Karpas-422 (cell line): ENCODE results near the gene SNX24. TPM values are rescaled to one million over a fixed set of nuclear protein-coding genes. Genes with fewer than 3 reads are reported as not detected.

Experiments used
- DNase-seq: peaks from one replicate; pipeline ENCODE4 v3.0.0-alpha.2; 2015
- H2AFZ ChIP-seq: fragments of 200-600 bp; sonication (generic); 2 replicates; pipeline ENCODE4 v1.6.1; 2014; ENCODE audit warnings: antibody characterized with exemption, low read length, mixed read lengths
- H3K27ac ChIP-seq: fragments of 200-600 bp; sonication (generic); 2 replicates; pipeline ENCODE4 v1.5.1; 2014; ENCODE audit warnings: mild to moderate bottlenecking, low read length, moderate library complexity
- H3K27me3 ChIP-seq: fragments of 200-600 bp; sonication (generic); 2 replicates; pipeline ENCODE4 v1.6.1; 2014; ENCODE audit warnings: low read length, mixed read lengths
- H3K36me3 ChIP-seq: fragments of 200-600 bp; sonication (generic); 2 replicates; pipeline ENCODE4 v1.6.1; 2014; ENCODE audit warnings: low read length, mixed read lengths; ENCODE audit not compliant: insufficient read depth
- H3K4me1 ChIP-seq: fragments of 200-600 bp; sonication (generic); 2 replicates; pipeline ENCODE4 v1.6.1; 2014; ENCODE audit warnings: mild to moderate bottlenecking, low read length, mixed read lengths
- H3K4me2 ChIP-seq: fragments of 200-600 bp; sonication (generic); 2 replicates; pipeline ENCODE4 v1.6.1; 2014; ENCODE audit warnings: low read length, low read depth, mild to moderate bottlenecking; ENCODE audit not compliant: poor library complexity, severe bottlenecking
- H3K4me3 ChIP-seq: fragments of 200-600 bp; sonication (generic); 2 replicates; pipeline ENCODE4 v1.5.1; 2014; ENCODE audit warnings: mild to moderate bottlenecking, antibody characterized with exemption, low read length, mixed read lengths
- H3K79me2 ChIP-seq: fragments of 200-600 bp; sonication (generic); 2 replicates; pipeline ENCODE4 v1.6.1; 2014; ENCODE audit warnings: mild to moderate bottlenecking, low read length, mixed read lengths
- H3K9ac ChIP-seq: fragments of 200-600 bp; sonication (generic); 2 replicates; pipeline ENCODE4 v1.6.0; 2014; ENCODE audit warnings: low read length
- H3K9me2 ChIP-seq: fragments of 200-600 bp; sonication (generic), shearing (Covaris generic); replicated peaks from 2 replicates; pipeline ENCODE4 v1.6.0; 2014; ENCODE audit warnings: mild to moderate bottlenecking, low read length, moderate library complexity; ENCODE audit not compliant: insufficient read depth
- H3K9me3 ChIP-seq: fragments of 300-700, 200-600 bp; sonication (generic); 2 replicates; pipeline ENCODE4 v1.6.1; 2014; ENCODE audit warnings: low read length, mixed read lengths
- H4K20me1 ChIP-seq: fragments of 200-600 bp; sonication (generic); 2 replicates; pipeline ENCODE4 v1.6.1; 2014; ENCODE audit warnings: mild to moderate bottlenecking, antibody characterized with exemption, low read length, low read depth; ENCODE audit not compliant: insufficient read depth
- total RNA-seq: library from RNA; depleted of rRNA; stranded (reverse); fragments of >200 nt; shearing (Covaris generic); gene quantifications from 2 replicates; pipeline ENCODE4 v1.2.3, GENCODE V29; 2014; ENCODE audit warnings: low replicate concordance

The SNX24 gene
- total RNA-seq, 1 experiment from 2014 or later = not detected

- Histone ChIP-seq H3K9ac (no peak overlapping the region), H3K4me3 (no peak overlapping the region), H4K20me1 (no peaks in the 10 kb centered on the region), H3K4me2 (no peak overlapping the region), H3K4me1 (no peaks in the 10 kb centered on the region), H3K36me3 (no peaks in the 10 kb centered on the region), H3K9me2 (no peaks in the 10 kb centered on the region), H2AFZ (no peak overlapping the region), H3K27ac (no peak overlapping the region), H3K9me3 (no peaks in the 10 kb centered on the region), H3K79me2 (no peaks in the 10 kb centered on the region), H3K27me3 (no peaks in the 10 kb centered on the region)
- no peak for DNase-seq
Measured at GRCh38 chr5:122943050-122943698, 97.8 kb downstream of the SNX24 start.

DNA sequence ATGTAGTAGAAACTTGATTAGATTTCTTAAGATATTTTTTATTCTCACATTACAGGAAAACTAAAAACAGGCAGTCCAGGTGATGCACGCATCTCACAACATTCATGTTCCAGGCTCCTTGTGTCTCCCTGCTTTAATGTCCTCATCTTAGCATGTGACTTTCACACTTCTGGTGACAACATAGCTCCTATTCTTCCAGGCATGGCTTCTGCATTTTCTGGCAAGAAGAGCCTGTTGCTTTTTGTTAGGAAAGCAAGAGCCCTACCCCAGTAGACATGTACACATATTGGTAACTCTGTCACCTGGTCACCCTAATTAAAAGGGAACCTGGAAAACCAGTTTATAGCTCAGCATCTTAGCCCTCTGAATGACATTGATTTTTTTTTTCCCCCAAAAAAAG is 98.6 kb downstream of the SNX24 start:
- H3K9me2 ChIP-seq = no peaks in the 10 kb centered on the region
- H3K4me3 ChIP-seq = no peak overlapping the region
- no peaks in the 10 kb centered on the region for H3K4me1 ChIP-seq
- H3K9ac ChIP-seq = no peak overlapping the region
- no peak overlapping the region for H2AFZ ChIP-seq
- no peaks in the 10 kb centered on the region for H3K79me2 ChIP-seq
- no peaks in the 10 kb centered on the region for H4K20me1 ChIP-seq
- DNase-seq = no peak
- no peak overlapping the region for H3K27ac ChIP-seq
- no peaks in the 10 kb centered on the region for H3K36me3 ChIP-seq
- no peaks in the 10 kb centered on the region for H3K9me3 ChIP-seq
- no peak overlapping the region for H3K4me2 ChIP-seq
- H3K27me3 ChIP-seq = no peaks in the 10 kb centered on the region

DNA sequence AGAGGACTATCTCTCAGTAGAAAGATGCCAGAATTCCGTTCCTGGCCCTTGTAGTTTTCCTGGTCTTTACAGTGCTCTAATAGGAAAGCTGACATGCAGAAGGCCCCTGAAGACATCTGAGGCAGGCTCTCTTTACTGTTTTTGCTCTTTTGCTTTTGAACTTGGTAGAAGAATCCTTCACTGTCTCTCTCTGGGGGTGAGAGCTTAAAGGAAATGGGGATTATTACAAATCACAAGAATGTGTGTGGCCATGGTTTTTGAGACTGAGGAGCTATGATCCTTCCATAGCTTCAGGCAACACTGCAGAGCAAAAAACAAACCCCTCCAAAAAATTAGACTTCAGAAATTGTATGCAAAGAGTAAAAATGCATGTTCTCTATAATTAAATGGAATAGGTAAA is 102.0 kb downstream of the SNX24 start:
- Histone ChIP-seq H3K9me2 (no peaks in the 10 kb centered on the region), H3K9ac (no peak overlapping the region), H3K9me3 (no peaks in the 10 kb centered on the region), H3K27me3 (no peaks in the 10 kb centered on the region), H3K79me2 (no peaks in the 10 kb centered on the region), H3K4me1 (no peaks in the 10 kb centered on the region), H3K4me2 (no peak overlapping the region), H4K20me1 (no peaks in the 10 kb centered on the region), H3K4me3 (no peak overlapping the region), H3K36me3 (no peaks in the 10 kb centered on the region), H2AFZ (no peak overlapping the region), H3K27ac (no peak overlapping the region)
- no peak for DNase-seq

DNA sequence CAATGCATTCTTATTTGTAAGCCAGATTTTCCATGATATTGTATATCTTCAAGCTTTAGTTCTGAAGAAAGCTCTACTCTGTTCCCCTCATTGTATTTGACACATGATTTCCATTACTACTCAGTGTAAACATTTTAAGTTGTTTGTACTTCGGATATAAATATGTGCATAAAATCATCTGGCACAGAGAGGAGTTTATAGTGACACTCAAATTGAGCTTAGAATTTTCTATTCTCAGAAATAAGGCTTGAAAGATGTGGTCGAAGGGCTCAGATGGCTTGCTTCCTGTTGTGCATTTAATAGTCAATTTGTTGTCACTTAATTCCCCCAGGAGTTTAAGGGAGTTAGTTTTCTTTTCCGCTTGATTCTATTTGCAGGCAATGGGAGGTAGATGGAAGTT is 102.4 kb downstream of the SNX24 start:
- Histone ChIP-seq H3K4me2 (no peak overlapping the region), H3K4me1 (no peaks in the 10 kb centered on the region), H3K9ac (no peak overlapping the region), H3K9me3 (no peaks in the 10 kb centered on the region), H3K27me3 (no peaks in the 10 kb centered on the region), H3K36me3 (no peaks in the 10 kb centered on the region), H3K9me2 (no peaks in the 10 kb centered on the region), H3K4me3 (no peak overlapping the region), H3K27ac (no peak overlapping the region), H2AFZ (no peak overlapping the region), H3K79me2 (no peaks in the 10 kb centered on the region), H4K20me1 (no peaks in the 10 kb centered on the region)
- DNase-seq = no peak

DNA sequence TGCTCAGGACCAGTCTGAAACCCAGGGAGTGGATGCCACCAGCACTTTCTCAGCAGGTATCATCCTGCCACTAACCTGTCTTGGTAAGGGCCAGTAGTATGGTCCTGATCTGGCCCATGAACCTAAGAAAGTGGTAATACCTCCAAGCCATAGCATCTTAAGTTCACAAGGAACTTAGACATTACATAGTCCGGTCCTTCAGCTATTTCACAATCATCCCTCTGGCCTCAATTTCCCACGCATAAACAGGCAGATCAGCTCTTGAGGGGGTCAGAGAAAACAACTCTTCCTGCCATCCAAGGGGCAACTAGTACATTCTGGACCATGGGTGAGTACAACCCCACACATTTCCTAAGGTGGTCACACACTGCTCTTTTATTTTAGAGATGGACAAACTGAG is 102.9 kb downstream of the SNX24 start:
- H3K9ac ChIP-seq = no peak overlapping the region
- no peaks in the 10 kb centered on the region for H4K20me1 ChIP-seq
- no peaks in the 10 kb centered on the region for H3K27me3 ChIP-seq
- H3K27ac ChIP-seq = no peak overlapping the region
- H2AFZ ChIP-seq = no peak overlapping the region
- H3K9me3 ChIP-seq = no peaks in the 10 kb centered on the region
- no peaks in the 10 kb centered on the region for H3K79me2 ChIP-seq
- no peak for DNase-seq
- no peaks in the 10 kb centered on the region for H3K4me1 ChIP-seq
- H3K4me2 ChIP-seq = no peak overlapping the region
- H3K36me3 ChIP-seq = no peaks in the 10 kb centered on the region
- no peak overlapping the region for H3K4me3 ChIP-seq
- no peaks in the 10 kb centered on the region for H3K9me2 ChIP-seq

GRCh38 chr5:122951658-122952057 is 106.2 kb downstream of the SNX24 start:
- H3K9me3 ChIP-seq = no peaks in the 10 kb centered on the region
- H3K27ac ChIP-seq = no peak overlapping the region
- H3K9me2 ChIP-seq = no peaks in the 10 kb centered on the region
- H3K36me3 ChIP-seq = no peaks in the 10 kb centered on the region
- no peak for DNase-seq
- no peaks in the 10 kb centered on the region for H3K79me2 ChIP-seq
- H3K4me1 ChIP-seq = no peaks in the 10 kb centered on the region
- H3K4me3 ChIP-seq = no peak overlapping the region
- no peaks in the 10 kb centered on the region for H4K20me1 ChIP-seq
- no peak overlapping the region for H3K9ac ChIP-seq
- H3K27me3 ChIP-seq = no peaks in the 10 kb centered on the region
- no peak overlapping the region for H2AFZ ChIP-seq
- no peak overlapping the region for H3K4me2 ChIP-seq

GRCh38 chr5:122954719-122955118 is 109.3 kb downstream of the SNX24 start:
- H3K9me3 ChIP-seq = no peaks in the 10 kb centered on the region
- no peaks in the 10 kb centered on the region for H3K36me3 ChIP-seq
- no peaks in the 10 kb centered on the region for H3K79me2 ChIP-seq
- DNase-seq = no peak
- no peaks in the 10 kb centered on the region for H3K27me3 ChIP-seq
- no peaks in the 10 kb centered on the region for H4K20me1 ChIP-seq
- H3K9ac ChIP-seq = no peak overlapping the region
- H3K4me3 ChIP-seq = no peak overlapping the region
- H2AFZ ChIP-seq = no peak overlapping the region
- H3K4me2 ChIP-seq = no peak overlapping the region
- no peaks in the 10 kb centered on the region for H3K9me2 ChIP-seq
- H3K4me1 ChIP-seq = no peaks in the 10 kb centered on the region
- H3K27ac ChIP-seq = no peak overlapping the region

- Histone ChIP-seq H3K27me3 (no peaks in the 10 kb centered on the region), H3K27ac (no peak overlapping the region), H3K4me2 (no peak overlapping the region), H3K4me3 (no peak overlapping the region), H3K9me3 (no peaks in the 10 kb centered on the region), H3K9ac (no peak overlapping the region), H2AFZ (no peak overlapping the region), H3K36me3 (no peaks in the 10 kb centered on the region), H3K79me2 (no peaks in the 10 kb centered on the region), H3K9me2 (no peaks in the 10 kb centered on the region), H4K20me1 (no peaks in the 10 kb centered on the region), H3K4me1 (no peaks in the 10 kb centered on the region)
- no peak for DNase-seq
Measured at GRCh38 chr5:122957457-122957856, 112.0 kb downstream of the SNX24 start.
